HG02763 (cell line): ENCODE data around the gene NEDD9.

Source experiments
- ATAC-seq: cut with Tn5 transposase; IDR thresholded peaks from one replicate; pipeline ENCODE4 v1.9.1; 2021; ENCODE audit warnings: mild to moderate bottlenecking, moderate library complexity; ENCODE audit not compliant: unreplicated experiment

Gene NEDD9, protein sequence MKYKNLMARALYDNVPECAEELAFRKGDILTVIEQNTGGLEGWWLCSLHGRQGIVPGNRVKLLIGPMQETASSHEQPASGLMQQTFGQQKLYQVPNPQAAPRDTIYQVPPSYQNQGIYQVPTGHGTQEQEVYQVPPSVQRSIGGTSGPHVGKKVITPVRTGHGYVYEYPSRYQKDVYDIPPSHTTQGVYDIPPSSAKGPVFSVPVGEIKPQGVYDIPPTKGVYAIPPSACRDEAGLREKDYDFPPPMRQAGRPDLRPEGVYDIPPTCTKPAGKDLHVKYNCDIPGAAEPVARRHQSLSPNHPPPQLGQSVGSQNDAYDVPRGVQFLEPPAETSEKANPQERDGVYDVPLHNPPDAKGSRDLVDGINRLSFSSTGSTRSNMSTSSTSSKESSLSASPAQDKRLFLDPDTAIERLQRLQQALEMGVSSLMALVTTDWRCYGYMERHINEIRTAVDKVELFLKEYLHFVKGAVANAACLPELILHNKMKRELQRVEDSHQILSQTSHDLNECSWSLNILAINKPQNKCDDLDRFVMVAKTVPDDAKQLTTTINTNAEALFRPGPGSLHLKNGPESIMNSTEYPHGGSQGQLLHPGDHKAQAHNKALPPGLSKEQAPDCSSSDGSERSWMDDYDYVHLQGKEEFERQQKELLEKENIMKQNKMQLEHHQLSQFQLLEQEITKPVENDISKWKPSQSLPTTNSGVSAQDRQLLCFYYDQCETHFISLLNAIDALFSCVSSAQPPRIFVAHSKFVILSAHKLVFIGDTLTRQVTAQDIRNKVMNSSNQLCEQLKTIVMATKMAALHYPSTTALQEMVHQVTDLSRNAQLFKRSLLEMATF

DNA sequence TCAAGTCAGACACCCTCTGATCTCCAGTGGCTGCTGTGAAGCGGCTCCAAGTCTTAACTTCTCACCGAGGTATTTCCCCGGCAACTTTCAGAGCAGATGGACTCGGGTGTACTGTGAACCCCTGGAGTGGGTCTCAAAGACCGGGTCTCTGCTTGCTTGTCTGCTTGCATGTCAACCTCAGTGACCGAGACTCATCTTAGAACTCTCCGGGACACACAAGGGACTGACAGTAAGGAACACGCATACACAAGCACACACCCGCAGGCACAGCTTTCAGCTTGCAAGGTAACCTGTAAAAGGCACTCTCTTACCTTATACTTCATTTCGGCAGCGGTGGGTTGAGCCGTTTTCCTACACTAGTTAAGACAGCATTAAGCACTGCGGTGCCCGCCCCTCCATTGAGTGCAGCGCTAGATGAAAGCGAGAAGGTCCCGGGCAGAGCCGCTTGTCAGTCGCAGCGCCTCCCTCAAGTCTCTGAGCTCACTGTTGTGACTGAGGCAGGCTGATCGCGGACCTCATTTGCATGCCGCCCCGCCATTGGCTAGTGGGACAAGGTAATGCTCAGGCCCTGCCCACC, at the start of gene NEDD9:
TSS of gene NEDD9 (minus strand) at position 476 of the 577 bp plus-strand sequence. CDS start at position 323, 153 bp downstream.
- ATAC-seq: peak; percentile 97

DNA sequence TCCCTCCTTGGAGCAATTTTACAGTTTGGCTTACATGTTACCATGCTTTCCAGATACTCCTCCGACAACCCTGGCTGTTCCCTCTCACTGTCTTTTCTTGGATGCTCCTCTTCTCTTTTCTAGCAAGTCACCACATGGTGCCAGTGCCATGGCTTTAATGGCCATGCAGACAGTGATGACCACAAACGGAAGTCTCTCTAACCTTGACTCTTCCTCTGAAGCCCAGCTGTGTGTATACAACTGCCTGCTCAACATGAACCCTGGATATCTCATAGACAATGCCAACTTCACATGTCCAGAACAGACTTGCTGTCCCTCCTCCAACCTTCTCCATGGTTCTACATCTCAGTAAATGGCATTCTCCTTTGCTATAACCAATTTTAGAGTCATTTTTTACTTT, 49.8 kb upstream of the NEDD9 start:
- no peak for ATAC-seq

DNA sequence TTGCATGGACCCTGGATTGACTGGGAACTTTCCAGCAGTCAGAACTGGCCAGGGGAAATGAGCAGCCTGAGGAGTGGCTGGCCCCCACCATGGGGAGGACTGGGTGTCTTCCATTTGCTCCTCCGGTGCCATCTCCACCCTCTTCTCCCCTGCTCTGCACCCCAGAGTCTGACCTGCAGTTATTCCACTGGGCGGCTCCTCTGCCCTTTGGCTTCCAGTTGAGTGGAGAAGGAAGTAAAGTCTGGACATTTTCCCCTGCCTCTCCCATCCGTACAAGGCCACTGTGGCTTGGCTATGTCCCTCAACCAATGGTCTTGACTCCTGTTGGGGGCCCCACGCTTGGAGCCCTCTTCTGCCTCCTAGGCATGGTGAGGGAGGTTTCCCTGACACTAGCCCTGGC, 47.9 kb upstream of the NEDD9 start:
- ATAC-seq: no peak

GRCh38 chr6:11279284-11279689, 46.8 kb upstream of the NEDD9 start:
- no peak for ATAC-seq

GRCh38 chr6:11278207-11278559, 45.7 kb upstream of the NEDD9 start:
- ATAC-seq: peak; percentile 16

DNA sequence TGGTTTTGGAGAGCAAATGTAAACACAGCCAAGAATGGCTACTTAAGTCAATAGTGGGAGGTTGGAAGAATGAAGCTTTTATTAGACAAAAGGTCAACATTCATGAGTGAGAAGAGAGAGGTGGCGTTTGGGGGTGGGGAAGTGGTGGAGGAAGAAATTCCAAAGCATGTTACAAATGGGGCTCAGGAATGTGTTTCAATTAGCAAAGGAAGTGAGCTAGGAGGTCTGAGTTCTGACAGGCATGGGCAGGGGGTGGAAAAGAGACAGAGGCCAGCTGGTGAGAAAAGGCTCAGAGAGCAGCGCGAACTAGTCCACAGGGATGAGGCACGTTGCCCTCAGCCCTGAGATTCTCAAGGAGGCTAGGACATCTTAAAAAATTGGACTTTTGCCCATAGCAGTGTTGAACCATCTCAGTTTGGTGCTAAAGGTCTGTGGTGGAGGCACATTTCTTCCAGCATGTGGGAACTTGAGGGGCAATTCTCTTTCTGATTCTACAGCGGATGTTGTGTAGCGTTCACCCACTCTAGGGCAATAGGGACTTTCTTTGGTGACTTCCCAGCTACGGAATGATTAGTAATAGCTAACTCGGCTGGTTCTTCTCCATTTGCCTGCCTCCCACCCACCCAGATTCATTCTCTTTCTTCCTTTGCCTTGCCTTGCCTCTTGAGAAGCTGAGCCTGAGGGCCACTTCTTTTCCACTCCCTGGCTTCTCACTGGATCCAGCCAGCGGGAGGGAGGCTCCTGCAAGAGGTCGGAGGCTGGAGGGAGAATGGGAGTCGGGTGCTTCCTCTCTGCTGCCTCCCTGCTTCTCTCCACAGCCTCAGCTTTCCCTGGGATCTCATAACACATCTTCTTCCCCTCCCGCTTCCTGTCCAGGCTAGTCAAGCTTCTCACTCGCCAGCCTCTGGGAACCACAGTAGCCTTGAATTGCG, 45.1 kb upstream of the NEDD9 start:
- ATAC-seq: peak; percentile 52

- ATAC-seq: no peak
Measured at GRCh38 chr6:11276911-11277274, 44.4 kb upstream of the NEDD9 start.

- no peak for ATAC-seq
Measured at GRCh38 chr6:11276228-11276627, 43.8 kb upstream of the NEDD9 start.

GRCh38 chr6:11275598-11275997, 43.1 kb upstream of the NEDD9 start:
- ATAC-seq: peak; percentile 64

DNA sequence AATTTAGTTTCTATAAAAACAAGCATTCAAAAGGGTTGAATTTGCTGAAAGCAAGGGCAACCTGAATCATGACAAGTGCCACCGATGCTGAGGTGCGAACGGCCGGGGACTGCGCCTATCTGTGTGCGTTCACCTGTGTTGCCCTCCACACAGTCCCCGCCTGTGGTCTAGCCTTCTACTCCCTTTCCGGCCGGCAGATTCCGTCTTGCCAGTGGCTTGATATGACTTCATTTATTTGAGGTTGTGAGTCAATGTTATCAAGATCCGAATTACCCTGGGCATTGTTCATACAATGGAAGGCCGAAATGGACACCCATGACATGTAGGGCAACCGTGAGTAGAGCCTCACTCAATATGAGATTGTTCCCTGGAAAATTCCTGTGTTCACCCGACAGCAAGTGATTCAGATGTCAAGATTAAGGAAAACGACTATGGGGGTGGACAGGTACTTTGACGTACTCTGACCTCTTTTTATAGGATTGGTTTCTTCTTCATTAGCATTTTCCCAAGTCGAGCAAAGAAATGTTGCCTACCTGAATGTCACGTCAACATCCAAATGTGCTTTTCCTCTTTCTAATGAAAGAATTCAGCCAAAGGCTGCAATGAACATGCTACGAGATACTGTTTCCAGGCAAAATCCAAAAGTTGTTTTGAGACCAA, 41.1 kb upstream of the NEDD9 start:
- ATAC-seq: no peak

DNA sequence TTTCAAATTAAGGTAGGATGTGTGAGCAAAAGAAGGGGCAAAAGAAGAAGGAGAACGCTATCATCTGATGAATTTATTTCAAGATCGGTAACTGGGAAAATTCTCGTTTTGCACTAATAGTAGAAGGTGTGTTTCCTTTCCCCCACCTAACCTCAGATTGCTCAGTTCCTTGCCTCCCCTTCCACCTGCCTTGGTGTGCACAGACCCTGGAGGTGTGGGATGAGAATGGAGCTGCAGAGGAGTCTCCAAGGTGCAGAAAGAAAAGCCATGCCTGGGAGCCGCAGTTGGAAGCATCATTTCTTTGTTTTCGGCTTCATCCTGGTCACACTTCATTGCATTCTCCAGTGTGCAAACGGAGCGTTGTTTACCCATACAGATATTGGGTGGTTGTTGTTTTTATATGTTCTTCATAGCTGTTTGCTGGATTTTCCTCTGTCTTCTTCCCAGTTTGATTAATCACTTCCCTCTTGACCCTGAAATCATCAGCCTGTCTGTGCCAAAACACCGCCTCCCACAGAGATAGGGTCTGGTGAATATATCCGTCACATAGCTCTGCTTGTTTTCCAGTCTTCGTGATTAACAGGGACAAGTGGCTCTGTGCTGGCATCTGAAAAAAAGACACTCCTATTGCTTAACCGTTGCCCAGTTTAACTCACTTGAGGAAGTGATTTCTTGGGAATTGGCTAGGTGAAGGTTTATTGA, 40.2 kb upstream of the NEDD9 start:
- no peak for ATAC-seq

- no peak for ATAC-seq
Measured at GRCh38 chr6:11271228-11272020, 39.0 kb upstream of the NEDD9 start.

DNA sequence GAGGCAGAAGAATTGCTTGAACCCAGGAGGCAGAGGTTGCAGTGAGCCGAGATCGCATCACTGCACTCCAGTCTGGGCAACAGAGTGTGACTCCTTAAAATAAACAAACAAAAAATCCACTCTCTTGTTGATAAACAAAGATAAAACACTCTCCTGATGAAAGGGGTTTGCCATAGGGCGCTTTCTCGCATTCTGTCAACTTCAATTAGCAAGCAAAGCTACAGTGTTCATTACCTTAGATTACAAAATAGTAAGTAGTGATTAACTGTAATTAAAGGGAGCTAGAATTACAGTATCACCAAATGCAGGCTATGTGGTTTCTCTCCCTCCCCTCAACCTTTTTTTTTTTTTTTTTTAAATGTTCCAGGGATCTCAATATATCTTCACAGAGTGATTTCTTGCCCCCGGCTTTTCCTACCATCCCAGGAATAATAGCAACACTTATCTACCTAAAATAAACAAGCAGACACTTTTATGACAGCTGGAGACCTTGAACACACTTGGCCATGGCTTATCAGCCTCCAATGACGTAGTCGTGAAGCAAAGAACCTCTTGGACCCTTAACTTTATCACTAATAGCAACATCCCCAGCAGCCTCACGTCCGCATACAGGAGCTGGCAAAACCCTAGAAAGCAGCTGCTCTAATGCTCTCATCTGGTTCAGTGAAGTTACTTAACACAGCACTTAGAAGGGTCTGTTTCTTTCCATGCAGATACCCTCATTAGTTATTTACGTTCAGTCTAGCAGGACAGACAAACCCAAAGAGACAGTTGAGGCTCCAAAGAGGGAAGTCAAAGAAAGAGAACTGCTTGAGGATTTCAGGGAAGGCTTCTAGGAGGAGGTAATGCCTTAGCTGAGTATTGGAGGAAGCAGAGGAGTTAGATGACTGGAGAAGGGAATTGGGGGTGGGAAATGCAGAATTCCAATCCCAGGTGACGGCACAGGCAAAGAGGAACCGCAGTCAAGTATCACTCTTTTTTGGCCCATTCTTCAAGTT, 37.9 kb upstream of the NEDD9 start:
- ATAC-seq: no peak

- ATAC-seq: no peak
Measured at GRCh38 chr6:11268978-11269377, 36.5 kb upstream of the NEDD9 start.

DNA sequence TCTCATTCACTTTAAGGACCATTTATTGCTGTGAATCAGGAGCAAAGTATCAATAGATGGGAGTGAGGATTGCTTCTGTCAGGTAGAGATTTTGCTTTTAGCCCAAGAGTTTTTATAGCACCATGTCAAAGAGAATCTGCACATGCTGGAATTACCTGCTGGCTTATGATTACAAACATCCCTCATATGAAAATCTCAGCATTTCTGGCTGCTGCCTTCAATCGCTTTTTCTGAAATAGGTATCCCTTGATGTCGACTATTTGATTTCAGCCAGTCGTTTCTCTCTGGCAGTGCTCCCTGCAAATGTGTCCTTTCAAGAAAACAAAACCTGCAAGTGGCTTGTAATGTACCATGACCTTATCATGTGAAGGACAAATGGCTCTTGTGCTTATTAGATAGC, 34.5 kb upstream of the NEDD9 start:
- no peak for ATAC-seq

DNA sequence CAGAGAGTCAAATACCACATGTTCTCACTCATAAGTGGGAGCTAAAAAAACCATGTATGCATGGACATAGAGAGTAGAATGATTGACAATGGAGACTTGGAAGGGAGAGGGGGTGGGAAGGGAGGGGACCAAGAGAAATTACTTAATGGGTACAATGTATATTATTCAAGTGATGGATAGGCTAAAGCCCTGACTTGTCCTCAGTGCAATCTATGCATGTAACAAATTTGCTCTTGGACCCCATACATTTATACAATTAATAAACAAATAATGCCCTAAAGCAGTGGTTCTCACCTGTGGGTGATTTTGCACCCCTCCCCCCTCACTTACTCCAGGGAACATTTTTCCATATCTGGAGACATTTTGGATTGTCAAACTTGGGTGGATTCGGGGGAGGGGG, 33.5 kb upstream of the NEDD9 start:
- ATAC-seq: no peak

DNA sequence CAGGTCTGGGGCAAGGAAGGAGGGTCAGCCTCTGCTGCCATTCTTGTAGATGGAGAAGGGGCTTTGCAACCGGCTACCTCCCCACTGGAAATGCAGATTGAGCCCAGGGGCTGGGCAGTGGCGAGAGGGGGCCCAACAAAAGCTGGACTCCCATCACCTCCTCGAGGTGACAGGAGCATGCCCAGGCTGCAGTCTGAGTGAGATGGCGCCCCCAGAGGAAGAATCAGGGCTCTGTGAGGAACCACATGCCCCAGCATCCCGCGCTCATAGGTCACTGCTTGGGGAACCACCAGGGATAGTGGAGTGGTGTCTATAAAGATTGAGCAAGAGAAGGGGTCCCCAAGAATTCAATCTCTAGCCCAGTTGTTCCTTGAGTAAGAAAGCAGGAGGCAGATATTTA, 31.6 kb upstream of the NEDD9 start:
- ATAC-seq: no peak
